ENCODE data around the gene MCC. TPM values are rescaled to one million over a fixed set of nuclear protein-coding genes. Genes with fewer than 3 reads are reported as not detected.

MCC gene
- total RNA-seq, 2 donors from 2014 or later = 7.5 to 9.9 TPM

- ATAC-seq (no peak), DNase-seq (no peak)
- H3K4me1 ChIP-seq = no peaks in the 10 kb centered on the region
- no peaks in the 10 kb centered on the region for H3K36me3 ChIP-seq (replicated peaks in 1 of 2; ENCODE audit: insufficient read depth in 1 of 2, low read depth in 2 of 2)
- 77 to 84% methylated on average over 11 to 14 of the region's 14 CpGs for WGBS, 2 donors
- H3K9me3 ChIP-seq = no peaks in the 10 kb centered on the region
- H3K27ac ChIP-seq = no peak overlapping the region
- no peaks in the 10 kb centered on the region for H3K27me3 ChIP-seq
- TF ChIP-seq CTCF (IDR thresholded peaks at IDR 0.05) (no peak), POLR2A (IDR thresholded peaks at IDR 0.05) (no peak)
- intact Hi-C loops (cut with DNase I) = no loop called here
- no peak overlapping the region for H3K4me3 ChIP-seq
Measured at GRCh38 chr5:113057557-113057984, 430.7 kb downstream of the MCC start.

- no peak for TF ChIP-seq CTCF (IDR thresholded peaks at IDR 0.05)
- TF ChIP-seq POLR2A (IDR thresholded peaks at IDR 0.05) = no peak
- ATAC-seq (no peak), DNase-seq (no peak)
- intact Hi-C loops (cut with DNase I) = no loop called here
- Histone ChIP-seq H3K27me3 (no peaks in the 10 kb centered on the region), H3K4me1 (no peaks in the 10 kb centered on the region), H3K9me3 (no peaks in the 10 kb centered on the region), H3K4me3 (no peak overlapping the region), H3K27ac (no peak overlapping the region), H3K36me3 (replicated peaks in 1 of 2; ENCODE audit: insufficient read depth in 1 of 2, low read depth in 2 of 2) (no peaks in the 10 kb centered on the region)
- 68% methylated on average over 5 of the region's 5 CpGs for WGBS, 2 donors
Measured at GRCh38 chr5:113056988-113057387, 431.3 kb downstream of the MCC start.

- no peaks in the 10 kb centered on the region for H3K4me1 ChIP-seq
- ATAC-seq = no peak
- WGBS, 2 donors = 91 to 95% methylated on average over 7 to 11 of the region's 11 CpGs
- H3K4me3 ChIP-seq = no peak overlapping the region
- intact Hi-C loops (cut with DNase I) = no loop called here
- TF ChIP-seq POLR2A (IDR thresholded peaks at IDR 0.05) = no peak
- TF ChIP-seq CTCF (IDR thresholded peaks at IDR 0.05) = no peak
- H3K27ac ChIP-seq = no peak overlapping the region
- no peak for DNase-seq
- H3K36me3 ChIP-seq (replicated peaks in 1 of 2; ENCODE audit: insufficient read depth in 1 of 2, low read depth in 2 of 2) = no peaks in the 10 kb centered on the region
- H3K27me3 ChIP-seq = no peaks in the 10 kb centered on the region
- no peaks in the 10 kb centered on the region for H3K9me3 ChIP-seq
Measured at GRCh38 chr5:113054899-113055298, 433.4 kb downstream of the MCC start.

- Histone ChIP-seq H3K4me1 (no peaks in the 10 kb centered on the region), H3K9me3 (no peaks in the 10 kb centered on the region), H3K27me3 (no peaks in the 10 kb centered on the region), H3K27ac (no peak overlapping the region), H3K4me3 (no peak overlapping the region), H3K36me3 (replicated peaks in 1 of 2; ENCODE audit: insufficient read depth in 1 of 2, low read depth in 2 of 2) (no peaks in the 10 kb centered on the region)
- DNase-seq = peak in 2 of 4 donors; percentile 20 to 36
- TF ChIP-seq CTCF (IDR thresholded peaks at IDR 0.05) = no peak
- WGBS, 2 donors = 85 to 88% methylated on average over 9 of the region's 9 CpGs
- peak; percentile 45 for ATAC-seq
- intact Hi-C loops (cut with DNase I) = no loop called here
Measured at GRCh38 chr5:113053511-113053995, 434.7 kb downstream of the MCC start.

GRCh38 chr5:113052041-113052795, 436.0 kb downstream of the MCC start:
- intact Hi-C loops (cut with DNase I) = no loop called here
- no peaks in the 10 kb centered on the region for H3K9me3 ChIP-seq
- H3K36me3 ChIP-seq (replicated peaks in 1 of 2; ENCODE audit: insufficient read depth in 1 of 2, low read depth in 2 of 2) = no peaks in the 10 kb centered on the region
- TF ChIP-seq CTCF (IDR thresholded peaks at IDR 0.05) = no peak
- H3K4me3 ChIP-seq = no peak overlapping the region
- no peak for DNase-seq
- no peaks in the 10 kb centered on the region for H3K27me3 ChIP-seq
- 64 to 66% methylated on average over 8 to 10 of the region's 10 CpGs for WGBS, 2 donors
- H3K4me1 ChIP-seq = no peaks in the 10 kb centered on the region
- H3K27ac ChIP-seq = no peak overlapping the region
- no peak for ATAC-seq
